HCT116 (cell line): ENCODE data around the gene SIGLEC11. TPM values are rescaled to one million over a fixed set of nuclear protein-coding genes. Genes with fewer than 3 reads are reported as not detected.
"Not testable (repeated sequence)": the region's sequence is repeated elsewhere in the genome, so short reads cannot be mapped to it uniquely, and the experiment has no call there.

Experiments
- ATAC-seq: fragments of 200-7000 bp; cut with Tn5 transposase; 2 replicates; pipeline ENCODE4 v1.9.1; 2020; ENCODE audit warnings: mild to moderate bottlenecking, moderate library complexity
- BruUV-seq: library from RNA; stranded (reverse); fragments of 400-500 nt; replicated peaks from 2 replicates; lab custom pipeline; 2021; lab: Mats Ljungman, UMichigan
- CTCF ChIA-PET: fragments of 300-600 bp; sonication (Branson Sonifier 250); formaldehyde crosslinking; loops from one replicate; lab custom pipeline; 2021; ENCODE audit warnings: antibody characterized with exemption; lab: Charles Lee
- POLR2A ChIA-PET: fragments of 300-600, 350-600 bp; sonication (Branson Sonifier 250); formaldehyde crosslinking; loops from one replicate; lab custom pipeline; 2021; ENCODE audit warnings: antibody characterized with exemption; lab: Charles Lee
- RAD21 ChIA-PET, 2 experiments: fragments of 300-600 bp; sonication (Branson Sonifier 250); formaldehyde crosslinking; loops; one replicate each; lab custom pipeline; 2023; ENCODE audit warnings: low total read pairs in 2 of 2; ENCODE audit not compliant: uncharacterized antibody in 2 of 2, unreplicated experiment in 2 of 2, low non-redundant PET in 1 of 2; lab: Charles Lee
- DNase-seq: peaks from one replicate; pipeline ENCODE4 v3.0.0-alpha.2; 2010; ENCODE audit warnings: low read depth, low spot score
- H2AFZ ChIP-seq: fragments of 200-600 bp; shearing (Covaris generic), sonication (generic); 2 replicates; pipeline ENCODE4 v1.6.1; 2017; ENCODE audit warnings: low read depth, mixed run types, mixed read lengths, antibody characterized with exemption, low read length; ENCODE audit not compliant: poor library complexity, severe bottlenecking
- H3K27ac ChIP-seq: 2 replicates; pipeline ENCODE4 v1.5.1; 2012; ENCODE audit warnings: low read depth, low read length
- H3K27me3 ChIP-seq: fragments of 200-600 bp; sonication (generic); 2 replicates; pipeline ENCODE4 v1.6.1; 2016; ENCODE audit warnings: mixed run types, low read length, mixed read lengths; ENCODE audit not compliant: insufficient read depth
- H3K36me3 ChIP-seq, 2 experiments: fragments of 200-500 bp in 1 of 2; fragments of 200-600 bp in 1 of 2; sonication (Bioruptor generic) in 1 of 2; sonication (generic) in 1 of 2; 2 replicates each; pipeline versions ENCODE4 v1.5.1 to v1.6.1; 2014 to 2016; ENCODE audit warnings: low read length in 2 of 2, inconsistent platforms in 1 of 2, mixed read lengths in 1 of 2, mixed run types in 1 of 2; ENCODE audit not compliant: insufficient read depth in 2 of 2, control insufficient read depth in 1 of 2
- H3K4me1 ChIP-seq, 2 experiments: fragments of 200-600 bp in 1 of 2; sonication (generic) in 1 of 2; 2 replicates each; pipeline versions ENCODE4 v1.5.1 to v1.6.1; 2012 to 2017; ENCODE audit warnings: low read length in 2 of 2, inconsistent platforms in 1 of 2, mild to moderate bottlenecking in 1 of 2, mixed read lengths in 1 of 2, mixed run types in 1 of 2, moderate library complexity in 1 of 2; ENCODE audit not compliant: insufficient read depth in 2 of 2, control insufficient read depth in 1 of 2
- H3K4me2 ChIP-seq: fragments of 200-600 bp; sonication (generic); 2 replicates; pipeline ENCODE4 v1.6.1; 2017; ENCODE audit warnings: mixed run types, low read length, mixed read lengths
- H3K4me3 ChIP-seq, 2 experiments: fragments of 200-600 bp in 1 of 2; sonication (generic) in 1 of 2; replicated peaks in 1 of 2; 2 replicates each; pipeline ENCODE4 v1.5.1; 2011 to 2016; ENCODE audit warnings: low read length in 2 of 2, control low read depth in 1 of 2, low read depth in 1 of 2, mild to moderate bottlenecking in 1 of 2, mixed read lengths in 1 of 2, mixed run types in 1 of 2
- H3K79me2 ChIP-seq: fragments of 200-600 bp; sonication (generic); 2 replicates; pipeline ENCODE4 v1.6.1; 2017; ENCODE audit warnings: mild to moderate bottlenecking, mixed run types, low read length, moderate library complexity, mixed read lengths; ENCODE audit not compliant: insufficient read depth
- H3K9ac ChIP-seq: fragments of 200-600 bp; sonication (generic); 2 replicates; pipeline ENCODE4 v1.6.1; 2016; ENCODE audit warnings: low read length, mixed read lengths
- H3K9me2 ChIP-seq: fragments of 200-600 bp; sonication (generic), shearing (Covaris generic); 2 replicates; pipeline ENCODE4 v1.6.1; 2017; ENCODE audit warnings: mixed run types, mild to moderate bottlenecking, moderate library complexity; ENCODE audit not compliant: insufficient read depth
- H3K9me3 ChIP-seq, 2 experiments: fragments of 200-500 bp in 1 of 2; fragments of 200-600 bp in 1 of 2; sonication (Bioruptor generic) in 1 of 2; sonication (generic) in 1 of 2; 2 replicates each; pipeline ENCODE4 v1.6.1; 2014 to 2017; ENCODE audit warnings: low read length in 2 of 2, mixed read lengths in 2 of 2, inconsistent platforms in 1 of 2, low read depth in 1 of 2, mild to moderate bottlenecking in 1 of 2, mixed run types in 1 of 2, moderate library complexity in 1 of 2; ENCODE audit not compliant: control insufficient read depth in 1 of 2, insufficient read depth in 1 of 2
- H4K20me1 ChIP-seq: fragments of 200-600 bp; sonication (generic), shearing (Covaris generic); 2 replicates; pipeline ENCODE4 v1.6.1; 2017; ENCODE audit warnings: mixed run types, mild to moderate bottlenecking, moderate library complexity; ENCODE audit not compliant: insufficient read depth
- CEBPB ChIP-seq: IDR thresholded peaks from 2 replicates; pipeline ENCODE4 v1.6.1; 2012; ENCODE audit warnings: low read depth
- CTCF ChIP-seq, 3 experiments: fragments of 200-600 bp in 1 of 3; sonication (generic) in 1 of 3; IDR thresholded peaks in 2 of 3; conservative IDR thresholded peaks in 1 of 3; 2 replicates each; pipeline ENCODE4 v1.5.1; 2012 to 2017; ENCODE audit warnings: low read depth in 2 of 3, low read length in 2 of 3, antibody characterized with exemption in 1 of 3, borderline replicate concordance in 1 of 3, control low read depth in 1 of 3, mild to moderate bottlenecking in 1 of 3, mixed read lengths in 1 of 3, mixed run types in 1 of 3, moderate library complexity in 1 of 3; ENCODE audit not compliant: insufficient read depth in 1 of 3
- EGR1 ChIP-seq: IDR thresholded peaks from 2 replicates; pipeline ENCODE4 v1.6.1; 2012; ENCODE audit warnings: low read depth
- ELF1 ChIP-seq: IDR thresholded peaks from 2 replicates; pipeline ENCODE4 v1.6.1; 2012; ENCODE audit warnings: low read depth, borderline replicate concordance
- EZH2 ChIP-seq: fragments of 200-600 bp; sonication (generic); IDR thresholded peaks from 2 replicates; pipeline ENCODE4 v1.6.1; 2017; ENCODE audit warnings: antibody characterized with exemption, mixed run types
- JUND ChIP-seq: IDR thresholded peaks from 2 replicates; pipeline ENCODE4 v1.6.1; 2012
- POLR2AphosphoS5 ChIP-seq: IDR thresholded peaks from 2 replicates; pipeline ENCODE4 v1.6.1; 2011; ENCODE audit warnings: mild to moderate bottlenecking, low read depth, low read length, moderate library complexity
- RAD21 ChIP-seq: IDR thresholded peaks from 2 replicates; pipeline ENCODE4 v1.6.1; 2012; ENCODE audit warnings: low read depth, mild to moderate bottlenecking
- SIN3A ChIP-seq: IDR thresholded peaks from 2 replicates; pipeline ENCODE4 v1.6.1; 2012; ENCODE audit warnings: low read depth
- SRF ChIP-seq: IDR thresholded peaks from 2 replicates; pipeline ENCODE4 v1.6.1; 2012; ENCODE audit warnings: low read depth
- ZFX ChIP-seq: fragments of 450-650 bp; IDR thresholded peaks from 2 replicates; pipeline ENCODE4 v1.6.1; 2017
- ZNF274 ChIP-seq: fragments of 200-500 bp; sonication (Bioruptor generic); IDR thresholded peaks from 2 replicates; pipeline ENCODE4 v1.6.1; 2014; ENCODE audit warnings: mild to moderate bottlenecking, low read depth, low read length, inconsistent platforms
- intact Hi-C: fragments of 100-400 bp; cut with micrococcal nuclease; formaldehyde crosslinking; loops from 2 replicates; pipeline ENCODE4 v1.10.0; 2022
- total RNA-seq: library from RNA; stranded (reverse); gene quantifications from one replicate; pipeline ENCODE4 v1.2.1, GENCODE V29; 2021; ENCODE audit not compliant: unreplicated experiment

SIGLEC11 gene
- total RNA-seq, 1 experiment from 2014 or later = not detected

GRCh38 chr19:49971991-49972411 lies 11.0 kb upstream of the SIGLEC11 start:
- no peak overlapping the region for H2AFZ ChIP-seq
- no peaks in the 10 kb centered on the region for H3K9me3 ChIP-seq
- no peaks in the 10 kb centered on the region for H3K79me2 ChIP-seq
- POLR2A ChIA-PET = no interaction called here
- TF ChIP-seq ZNF274 = no peak
- TF ChIP-seq ELF1 = no peak
- no peak for TF ChIP-seq SRF
- no peak for TF ChIP-seq EGR1
- no peak for TF ChIP-seq POLR2AphosphoS5
- TF ChIP-seq JUND = no peak
- TF ChIP-seq CTCF (IDR thresholded peaks at IDR 0.05 in 2 of 3, conservative IDR thresholded peaks at IDR 0.05 in 1 of 3; ENCODE audit: borderline replicate concordance in 1 of 3, insufficient read depth in 1 of 3, low read depth in 2 of 3, low read length in 2 of 3) = no peak
- TF ChIP-seq CEBPB = no peak
- no peak for TF ChIP-seq ZFX
- TF ChIP-seq RAD21 = no peak
- TF ChIP-seq SIN3A = no peak
- TF ChIP-seq EZH2 = no peak
- RAD21 ChIA-PET = no interaction called here
- no TSS peak for BruUV-seq
- no peak overlapping the region for H3K4me2 ChIP-seq
- intact Hi-C loops = no loop called here
- no peak overlapping the region for H3K4me3 ChIP-seq
- H3K36me3 ChIP-seq = no peaks in the 10 kb centered on the region
- no peaks in the 10 kb centered on the region for H3K4me1 ChIP-seq
- ATAC-seq = no peak
- CTCF ChIA-PET = no interaction called here
- H4K20me1 ChIP-seq = no peaks in the 10 kb centered on the region
- H3K27ac ChIP-seq = no peak overlapping the region
- no peaks in the 10 kb centered on the region for H3K9me2 ChIP-seq
- no peaks in the 10 kb centered on the region for H3K27me3 ChIP-seq
- no peak for DNase-seq
- no peak overlapping the region for H3K9ac ChIP-seq

GRCh38 chr19:49969355-49969754 lies 8.4 kb upstream of the SIGLEC11 start:
- BruUV-seq, intact Hi-C loops, H3K36me3 ChIP-seq, H4K20me1 ChIP-seq, H3K9me3 ChIP-seq, DNase-seq, H3K4me1 ChIP-seq, H3K9ac ChIP-seq, H3K27ac ChIP-seq, H3K79me2 ChIP-seq, H3K4me2 ChIP-seq, H3K4me3 ChIP-seq, H3K9me2 ChIP-seq, H3K27me3 ChIP-seq, CTCF ChIA-PET, POLR2A ChIA-PET, H2AFZ ChIP-seq, RAD21 ChIA-PET: not testable (repeated sequence)
- ATAC-seq = 0 out of 2 replicates have a peak, but pooled peaks have one; percentile 32
